ENCODE data around the gene C22orf15.

The C22orf15 gene

DNA sequence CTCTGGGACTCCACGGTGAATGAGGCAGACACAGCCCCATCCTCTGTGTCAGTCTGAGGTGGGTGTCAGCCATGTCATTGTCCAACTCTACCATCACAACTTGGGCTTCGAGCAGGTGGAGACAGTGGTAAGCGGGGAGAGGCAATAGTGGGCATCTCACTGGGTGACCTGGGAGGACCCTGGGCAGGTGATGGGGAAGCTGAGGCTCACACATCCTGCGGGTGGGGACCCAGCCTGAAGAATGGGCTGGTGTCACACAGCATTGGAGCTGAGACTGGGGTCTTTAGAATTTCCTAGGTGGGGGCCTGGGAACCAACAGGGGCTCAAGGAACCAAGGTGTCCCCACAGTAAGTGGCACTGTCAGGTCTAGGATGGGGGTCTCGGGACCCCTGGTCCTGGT is 16.9 kb downstream of the C22orf15 start:
- TF ChIP-seq, protein P1, sequence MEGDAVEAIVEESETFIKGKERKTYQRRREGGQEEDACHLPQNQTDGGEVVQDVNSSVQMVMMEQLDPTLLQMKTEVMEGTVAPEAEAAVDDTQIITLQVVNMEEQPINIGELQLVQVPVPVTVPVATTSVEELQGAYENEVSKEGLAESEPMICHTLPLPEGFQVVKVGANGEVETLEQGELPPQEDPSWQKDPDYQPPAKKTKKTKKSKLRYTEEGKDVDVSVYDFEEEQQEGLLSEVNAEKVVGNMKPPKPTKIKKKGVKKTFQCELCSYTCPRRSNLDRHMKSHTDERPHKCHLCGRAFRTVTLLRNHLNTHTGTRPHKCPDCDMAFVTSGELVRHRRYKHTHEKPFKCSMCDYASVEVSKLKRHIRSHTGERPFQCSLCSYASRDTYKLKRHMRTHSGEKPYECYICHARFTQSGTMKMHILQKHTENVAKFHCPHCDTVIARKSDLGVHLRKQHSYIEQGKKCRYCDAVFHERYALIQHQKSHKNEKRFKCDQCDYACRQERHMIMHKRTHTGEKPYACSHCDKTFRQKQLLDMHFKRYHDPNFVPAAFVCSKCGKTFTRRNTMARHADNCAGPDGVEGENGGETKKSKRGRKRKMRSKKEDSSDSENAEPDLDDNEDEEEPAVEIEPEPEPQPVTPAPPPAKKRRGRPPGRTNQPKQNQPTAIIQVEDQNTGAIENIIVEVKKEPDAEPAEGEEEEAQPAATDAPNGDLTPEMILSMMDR (IDR thresholded peaks at IDR 0.05; ENCODE audit: borderline replicate concordance, insufficient read depth, low read depth, low read length), result no peak

DNA sequence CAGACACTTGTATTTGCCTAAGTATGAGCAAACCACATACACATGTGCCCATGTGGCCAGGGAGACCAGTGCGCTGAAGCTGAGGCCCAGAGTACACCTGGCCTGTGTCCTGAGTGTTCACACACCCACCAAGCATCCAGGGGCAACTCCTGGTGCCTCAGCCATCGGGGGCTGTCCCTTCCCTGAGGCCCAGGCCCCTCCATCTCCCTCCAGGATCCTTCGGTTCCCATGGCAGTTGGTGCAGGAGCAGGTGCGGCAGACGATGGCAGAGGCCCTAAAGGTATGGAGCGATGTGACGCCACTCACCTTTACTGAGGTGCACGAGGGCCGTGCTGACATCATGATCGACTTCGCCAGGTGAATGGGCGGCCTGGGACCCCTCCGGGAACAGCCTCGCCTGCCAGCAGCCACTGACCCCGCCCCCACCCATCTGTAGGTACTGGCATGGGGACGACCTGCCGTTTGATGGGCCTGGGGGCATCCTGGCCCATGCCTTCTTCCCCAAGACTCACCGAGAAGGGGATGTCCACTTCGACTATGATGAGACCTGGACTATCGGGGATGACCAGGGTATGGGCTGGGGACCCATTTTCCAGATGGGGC is 17.5 kb downstream of the C22orf15 start:
- no peak overlapping the region for H3K4me3 ChIP-seq (ENCODE audit: low read depth, low read length)
- TF ChIP-seq, protein P1 (IDR thresholded peaks at IDR 0.05; ENCODE audit: borderline replicate concordance, insufficient read depth, low read depth, low read length), result no peak

More for the DNA sequence above, 16.9 kb downstream of the C22orf15 start:
- H3K4me3 ChIP-seq (ENCODE audit: low read depth, low read length), result no peak overlapping the region

DNA sequence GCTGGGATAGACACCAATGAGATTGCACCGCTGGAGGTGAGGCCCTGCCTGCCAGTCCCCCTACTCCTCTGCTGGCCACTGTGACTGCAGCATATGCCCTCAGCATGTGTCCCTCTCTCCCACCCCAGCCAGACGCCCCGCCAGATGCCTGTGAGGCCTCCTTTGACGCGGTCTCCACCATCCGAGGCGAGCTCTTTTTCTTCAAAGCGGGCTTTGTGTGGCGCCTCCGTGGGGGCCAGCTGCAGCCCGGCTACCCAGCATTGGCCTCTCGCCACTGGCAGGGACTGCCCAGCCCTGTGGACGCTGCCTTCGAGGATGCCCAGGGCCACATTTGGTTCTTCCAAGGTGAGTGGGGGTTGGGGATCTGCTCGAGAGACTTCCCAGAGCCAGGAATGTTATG is 18.3 kb downstream of the C22orf15 start:
- TF ChIP-seq, protein P1 (IDR thresholded peaks at IDR 0.05; ENCODE audit: borderline replicate concordance, insufficient read depth, low read depth, low read length), result no peak

DNA sequence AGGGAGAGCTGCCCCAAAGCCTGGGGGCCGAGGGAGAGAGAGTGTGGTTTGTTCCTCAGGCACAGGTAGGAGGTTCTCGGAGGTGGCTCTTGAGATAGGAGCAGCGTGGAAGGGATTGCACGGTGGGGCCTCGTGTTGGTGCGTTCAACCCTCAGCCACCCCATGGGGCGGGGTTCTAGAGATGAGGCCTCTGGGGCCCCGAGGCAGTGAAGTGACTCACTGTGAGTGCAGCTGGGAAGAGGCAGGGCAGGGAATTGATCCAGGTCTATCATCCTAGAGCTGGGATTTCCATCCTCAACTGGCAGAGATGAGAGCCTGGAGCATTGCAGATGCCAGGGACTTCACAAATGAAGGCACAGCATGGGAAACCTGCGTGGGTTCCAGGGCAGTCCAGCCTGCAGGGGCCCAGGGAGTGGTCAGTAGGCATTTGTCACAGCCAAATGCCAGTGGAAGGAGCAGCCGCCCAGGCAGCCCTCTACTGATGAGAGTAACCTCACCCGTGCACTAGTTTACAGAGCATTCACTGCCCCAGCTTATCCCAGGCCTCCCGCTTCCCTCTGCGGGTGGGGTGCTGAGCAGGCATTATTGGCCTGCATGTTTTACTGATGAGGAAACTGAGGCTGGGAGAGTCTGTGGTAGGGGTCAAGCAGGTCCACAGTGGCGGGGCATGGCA is 18.9 kb downstream of the C22orf15 start:
- no peak overlapping the region for H3K4me3 ChIP-seq (ENCODE audit: low read depth, low read length)
- TF ChIP-seq, protein P1 (IDR thresholded peaks at IDR 0.05; ENCODE audit: borderline replicate concordance, insufficient read depth, low read depth, low read length), result no peak

More for the DNA sequence above, 18.3 kb downstream of the C22orf15 start:
- H3K4me3 ChIP-seq (ENCODE audit: low read depth, low read length), result no peak overlapping the region

DNA sequence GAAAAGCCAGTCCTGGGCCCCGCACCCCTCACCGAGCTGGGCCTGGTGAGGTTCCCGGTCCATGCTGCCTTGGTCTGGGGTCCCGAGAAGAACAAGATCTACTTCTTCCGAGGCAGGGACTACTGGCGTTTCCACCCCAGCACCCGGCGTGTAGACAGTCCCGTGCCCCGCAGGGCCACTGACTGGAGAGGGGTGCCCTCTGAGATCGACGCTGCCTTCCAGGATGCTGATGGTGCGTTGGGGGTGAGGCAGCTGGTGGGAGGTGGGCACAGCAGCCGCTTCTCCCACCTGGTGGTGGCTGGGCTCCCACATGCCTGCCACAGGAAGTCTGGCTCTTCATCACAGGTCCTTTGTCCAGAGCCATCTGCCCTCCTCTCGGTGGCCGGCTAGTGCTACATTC is 19.5 kb downstream of the C22orf15 start:
- TF ChIP-seq, protein P1 (IDR thresholded peaks at IDR 0.05; ENCODE audit: borderline replicate concordance, insufficient read depth, low read depth, low read length), result no peak
- no peak overlapping the region for H3K4me3 ChIP-seq (ENCODE audit: low read depth, low read length)

DNA sequence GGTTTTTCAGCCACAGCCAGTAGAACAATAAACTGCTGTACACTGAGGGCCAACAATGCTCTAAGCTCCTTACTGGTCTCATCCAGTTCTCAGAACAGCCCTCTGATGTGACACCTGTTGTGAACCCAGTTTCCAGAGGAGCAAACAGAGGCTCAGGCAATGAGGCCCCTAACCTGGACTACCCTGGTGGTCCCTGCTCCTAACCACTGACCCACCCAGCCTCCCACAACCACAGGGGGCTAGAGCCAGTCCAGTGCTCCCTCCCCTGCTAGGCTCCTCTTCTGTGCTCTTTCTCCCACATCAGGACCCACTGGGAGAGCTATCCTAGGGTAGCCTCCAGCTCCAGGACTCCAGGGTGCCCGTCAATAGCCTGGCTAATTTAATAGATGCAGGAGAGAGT is 19.9 kb downstream of the C22orf15 start:
- H3K4me3 ChIP-seq (ENCODE audit: low read depth, low read length), result no peak overlapping the region
- TF ChIP-seq, protein P1 (IDR thresholded peaks at IDR 0.05; ENCODE audit: borderline replicate concordance, insufficient read depth, low read depth, low read length), result no peak

Data from GM12875 (cell line).